MCF 10A (cell line): Measurements from ENCODE around the gene OR1D2. TPM values are rescaled to one million over a fixed set of nuclear protein-coding genes. Genes with fewer than 3 reads are reported as not detected.
A peak's percentile ranks its signal among the peaks of the same experiment; 100 is the strongest.

Experiments
- BruUV-seq: library from RNA; stranded (reverse); fragments of 400-500 nt; replicated peaks from 2 replicates; lab custom pipeline; 2021; lab: Mats Ljungman, UMichigan
- CTCF ChIA-PET: fragments of 300-600 bp; sonication (Branson Sonifier 250); formaldehyde crosslinking; extraction: SDS; loops from one replicate; lab custom pipeline; 2021; ENCODE audit warnings: antibody characterized with exemption, inconsistent platforms; lab: Yijun Ruan, JAX
- POLR2A ChIA-PET: fragments of 300-600, 350-650 bp; sonication (Branson Sonifier 250); formaldehyde crosslinking; extraction: SDS; loops from one replicate; lab custom pipeline; 2020; ENCODE audit warnings: antibody characterized with exemption, inconsistent platforms; lab: Yijun Ruan, JAX
- DNase-seq: peaks from one replicate; pipeline ENCODE4 v3.0.0-alpha.2; 2018; ENCODE audit not compliant: unreplicated experiment
- H3K27ac Mint-ChIP-seq: one replicate; pipeline ENCODE4 v1.8.0; 2022; ENCODE audit warnings: mild to moderate bottlenecking, low read depth, mixed read lengths; ENCODE audit not compliant: unreplicated experiment
- H3K27me3 Mint-ChIP-seq: one replicate; pipeline ENCODE4 v1.8.0; 2022; ENCODE audit warnings: mixed read lengths; ENCODE audit not compliant: insufficient read depth, unreplicated experiment
- H3K36me3 Mint-ChIP-seq: one replicate; pipeline ENCODE4 v1.8.0; 2022; ENCODE audit warnings: mild to moderate bottlenecking, moderate library complexity, mixed read lengths; ENCODE audit not compliant: insufficient read depth, unreplicated experiment
- H3K4me1 Mint-ChIP-seq: one replicate; pipeline ENCODE4 v1.8.0; 2022; ENCODE audit warnings: mixed read lengths; ENCODE audit not compliant: insufficient read depth, unreplicated experiment
- H3K4me3 Mint-ChIP-seq: one replicate; pipeline ENCODE4 v1.8.0; 2022; ENCODE audit warnings: mild to moderate bottlenecking, moderate library complexity, mixed read lengths; ENCODE audit not compliant: unreplicated experiment
- H3K9me3 Mint-ChIP-seq: one replicate; pipeline ENCODE4 v1.8.0; 2022; ENCODE audit warnings: mixed read lengths; ENCODE audit not compliant: unreplicated experiment
- intact Hi-C: fragments of 100-400 bp; cut with micrococcal nuclease; formaldehyde crosslinking; loops from 2 replicates; pipeline ENCODE4 v1.14.1; 2022
- total RNA-seq: library from RNA; stranded (reverse); gene quantifications from 2 replicates; pipeline ENCODE4 v1.2.3, GENCODE V29; 2022
- TF ChIP-seq, protein P1 (sequence below): fragments of 200-600 bp; IDR thresholded peaks from one replicate; pipeline ENCODE4 v1.8.0; 2022; ENCODE audit warnings: antibody characterized with exemption, mild to moderate bottlenecking; ENCODE audit not compliant: unreplicated experiment

The OR1D2 gene
- total RNA-seq, 1 experiment from 2014 or later = not detected

DNA sequence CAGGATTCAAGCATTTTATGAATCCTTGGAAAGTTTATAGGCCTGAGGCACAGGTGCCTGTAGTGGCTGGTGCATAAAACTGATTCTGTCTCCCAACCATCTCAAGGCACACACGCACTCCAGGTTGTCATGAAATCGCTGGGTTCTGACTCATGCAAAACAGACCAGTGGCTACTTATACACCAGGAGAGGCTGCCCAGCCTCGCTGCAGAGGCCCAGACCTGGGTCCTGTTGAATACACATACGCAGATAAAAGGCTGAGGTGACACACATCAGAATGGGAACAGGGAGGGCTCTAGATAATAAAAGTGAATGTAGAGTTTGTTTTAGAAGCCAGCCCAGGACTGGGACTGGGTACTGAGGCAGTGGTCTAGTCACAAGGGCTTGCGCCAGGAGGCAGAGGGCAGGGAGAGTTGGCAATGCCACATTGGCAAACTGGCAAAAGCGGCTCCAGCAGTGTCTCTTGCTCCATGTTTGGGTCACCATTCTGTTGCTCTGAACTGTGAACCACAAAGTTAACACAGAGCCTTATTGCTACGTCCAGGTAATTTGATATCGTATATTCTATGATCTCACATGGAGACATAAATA lies 54.4 kb downstream of the OR1D2 start:
- H3K27me3 Mint-ChIP-seq = no peaks in the 10 kb centered on the region
- H3K27ac Mint-ChIP-seq = no peak overlapping the region
- intact Hi-C loops = loop anchor here (5.0 to 10.0 kb wide), 2 partner anchors 288 to 775 kb away; no protein-coding TSS in a partner anchor
- H3K4me1 Mint-ChIP-seq = peaks cover 5% of the 10 kb centered on the region
- H3K4me3 Mint-ChIP-seq = peak overlapping the region; percentile 96
- BruUV-seq = no TSS peak
- DNase-seq = no peak
- POLR2A ChIA-PET = interaction anchor here (0.6 to 1.8 kb wide), 7 partner anchors 411 to 618 kb away, joined by 3 to 10 read pairs (median 3); partner anchors contain the start of genes CTNS, SHPK and TAX1BP3
- H3K36me3 Mint-ChIP-seq = no peaks in the 10 kb centered on the region
- H3K9me3 Mint-ChIP-seq = no peaks in the 10 kb centered on the region
- CTCF ChIA-PET = interaction anchor here (0.6 to 1.7 kb wide), 8 partner anchors 15 to 981 kb away, joined by 3 to 14 read pairs (median 4); no protein-coding TSS in a partner anchor
- TF ChIP-seq, protein P1, sequence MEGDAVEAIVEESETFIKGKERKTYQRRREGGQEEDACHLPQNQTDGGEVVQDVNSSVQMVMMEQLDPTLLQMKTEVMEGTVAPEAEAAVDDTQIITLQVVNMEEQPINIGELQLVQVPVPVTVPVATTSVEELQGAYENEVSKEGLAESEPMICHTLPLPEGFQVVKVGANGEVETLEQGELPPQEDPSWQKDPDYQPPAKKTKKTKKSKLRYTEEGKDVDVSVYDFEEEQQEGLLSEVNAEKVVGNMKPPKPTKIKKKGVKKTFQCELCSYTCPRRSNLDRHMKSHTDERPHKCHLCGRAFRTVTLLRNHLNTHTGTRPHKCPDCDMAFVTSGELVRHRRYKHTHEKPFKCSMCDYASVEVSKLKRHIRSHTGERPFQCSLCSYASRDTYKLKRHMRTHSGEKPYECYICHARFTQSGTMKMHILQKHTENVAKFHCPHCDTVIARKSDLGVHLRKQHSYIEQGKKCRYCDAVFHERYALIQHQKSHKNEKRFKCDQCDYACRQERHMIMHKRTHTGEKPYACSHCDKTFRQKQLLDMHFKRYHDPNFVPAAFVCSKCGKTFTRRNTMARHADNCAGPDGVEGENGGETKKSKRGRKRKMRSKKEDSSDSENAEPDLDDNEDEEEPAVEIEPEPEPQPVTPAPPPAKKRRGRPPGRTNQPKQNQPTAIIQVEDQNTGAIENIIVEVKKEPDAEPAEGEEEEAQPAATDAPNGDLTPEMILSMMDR = no peak

DNA sequence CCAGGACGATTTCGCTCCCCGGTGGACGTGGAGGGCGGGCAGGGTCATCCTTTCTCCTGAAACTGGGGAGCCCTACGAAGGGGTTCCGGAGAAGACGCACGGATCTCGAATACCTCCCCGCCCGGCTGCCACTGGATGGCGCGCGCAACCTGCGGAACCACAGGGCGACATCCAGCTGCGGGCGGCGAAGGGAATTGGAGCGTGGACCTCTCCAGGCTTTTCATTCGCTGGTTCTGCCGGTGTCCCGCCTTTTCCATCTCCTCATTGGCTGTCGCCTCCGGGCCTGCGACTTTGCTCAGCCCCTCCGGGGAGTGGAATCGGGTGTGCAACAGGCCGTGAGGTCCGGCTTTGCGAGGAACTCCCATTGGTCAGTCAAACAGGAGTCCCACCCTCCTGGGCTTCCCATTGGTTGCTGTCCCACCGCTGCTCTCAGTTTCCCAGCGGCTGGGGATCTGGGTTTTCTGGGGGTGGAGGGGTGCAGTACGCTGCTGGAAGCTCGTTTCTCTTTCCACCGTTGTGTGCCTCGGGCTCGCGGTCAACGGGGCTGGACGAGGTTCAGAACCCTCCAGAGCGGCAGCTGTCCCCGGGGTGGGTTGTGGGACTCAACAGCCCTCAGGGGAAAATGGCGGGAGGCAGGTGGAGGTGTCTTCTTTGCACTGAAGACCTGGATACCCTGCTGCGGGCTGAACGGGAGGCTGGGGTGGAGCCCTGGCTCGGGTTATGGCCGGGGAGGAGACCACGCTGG lies 55.3 kb downstream of the OR1D2 start:
- Mint-ChIP-seq H3K4me3 (peak overlapping the region; percentile 96), H3K36me3 (no peaks in the 10 kb centered on the region), H3K4me1 (peaks cover 5% of the 10 kb centered on the region), H3K27me3 (no peaks in the 10 kb centered on the region), H3K9me3 (no peaks in the 10 kb centered on the region), H3K27ac (peak overlapping the region; percentile 86)
- TF ChIP-seq, protein P1 = peak; percentile 86
- no TSS peak for BruUV-seq
- POLR2A ChIA-PET = interaction anchor here (0.6 to 1.8 kb wide), 11 partner anchors 9 to 619 kb away, joined by 3 to 10 read pairs (median 4); partner anchors contain the start of genes CTNS, SHPK and TAX1BP3
- peak; percentile 98 for DNase-seq
- intact Hi-C loops = loop anchor here (5.0 to 10.0 kb wide), 2 partner anchors 288 to 776 kb away; no protein-coding TSS in a partner anchor
- CTCF ChIA-PET = interaction anchor here (0.5 to 3.2 kb wide), 22 partner anchors 9 to 1024 kb away, joined by 3 to 18 read pairs (median 3); no protein-coding TSS in a partner anchor

DNA sequence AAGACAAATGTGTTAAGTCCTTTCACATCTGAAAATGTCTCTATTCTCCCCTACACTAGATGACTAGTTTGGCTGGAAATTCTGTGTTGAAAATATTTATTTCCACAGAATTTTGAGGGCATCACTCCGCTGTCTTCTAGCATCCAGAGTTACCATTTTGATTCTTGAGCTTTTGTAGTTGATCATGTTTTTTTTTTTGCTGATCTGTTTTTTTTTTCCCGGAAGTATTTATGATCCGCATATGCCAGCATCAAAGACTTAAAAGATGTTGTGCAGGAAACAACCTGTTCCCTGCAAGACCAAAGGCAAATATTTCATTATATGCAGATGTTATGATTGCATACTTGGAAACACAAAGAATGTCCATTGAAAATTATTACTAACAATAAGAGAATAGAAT lies 57.5 kb downstream of the OR1D2 start:
- intact Hi-C loops = loop anchor here (5.0 to 10.0 kb wide), 2 partner anchors 291 to 778 kb away; no protein-coding TSS in a partner anchor
- Mint-ChIP-seq H3K9me3 (peaks cover 8% of the 10 kb centered on the region), H3K27ac (no peak overlapping the region), H3K36me3 (no peaks in the 10 kb centered on the region), H3K4me3 (no peak overlapping the region), H3K27me3 (no peaks in the 10 kb centered on the region), H3K4me1 (peaks cover 5% of the 10 kb centered on the region)
- TF ChIP-seq, protein P1 = no peak
- DNase-seq = no peak
- no TSS peak for BruUV-seq
- POLR2A ChIA-PET = interaction anchor here (0.6 kb wide), 1 partner anchor 209 kb away, joined by 3 read pairs; no protein-coding TSS in a partner anchor
- CTCF ChIA-PET = interaction anchor here (1.1 to 3.2 kb wide), 2 partner anchors 112 to 601 kb away, joined by 3 to 18 read pairs; no protein-coding TSS in a partner anchor
